ENCODE measurements around the gene CEMP1. TPM values are rescaled to one million over a fixed set of nuclear protein-coding genes. Genes with fewer than 3 reads are reported as not detected.

The CEMP1 gene
- total and polyA plus RNA-seq, 4 experiments from 2014 or later, result 1.7 to 5.0 (median 2.4) TPM

GRCh38 chr16:2508722-2509400 is 22.3 kb downstream of the CEMP1 start:
- no peak overlapping the region for H3K4me3 ChIP-seq (ENCODE audit: low read length in 2 of 2)
- intact Hi-C loops (cut with micrococcal nuclease), result no loop called here
- ChIA-PET CTCF (ENCODE audit: partially characterized antibody) (no interaction called here), POLR2A (ENCODE audit: partially characterized antibody) (no interaction called here)
- Mint-ChIP-seq H3K4me3 (no peak overlapping the region), H3K4me1 (peaks cover 5 to 20% (median 10%) of the 10 kb centered on the region in 4 donors), H3K27me3 (no peaks in the 10 kb centered on the region), H3K27ac (no peak overlapping the region), H3K9me3 (peaks cover 0 to 2% (median 0%) of the 10 kb centered on the region in 8 donors), H3K36me3 (no peaks in the 10 kb centered on the region)
- no peaks in the 10 kb centered on the region for H3K36me3 ChIP-seq (ENCODE audit: insufficient read depth, low read length)
- no peaks in the 10 kb centered on the region for H3K9me3 ChIP-seq (ENCODE audit: control insufficient read depth in 1 of 2, low read length in 2 of 2)
- H3K4me1 ChIP-seq (ENCODE audit: insufficient read depth, low read length), result peaks cover 7% of the 10 kb centered on the region
- H3K27ac ChIP-seq (ENCODE audit: low read depth, low read length), result no peak overlapping the region
- no peak for DNase-seq
- H3K27me3 ChIP-seq (ENCODE audit: insufficient read depth, low read length), result no peaks in the 10 kb centered on the region

- POLR2A ChIA-PET (ENCODE audit: partially characterized antibody), result no interaction called here
- no peaks in the 10 kb centered on the region for H3K9me3 ChIP-seq (ENCODE audit: control insufficient read depth in 1 of 2, low read length in 2 of 2)
- no peak overlapping the region for H3K4me3 Mint-ChIP-seq
- no peak overlapping the region for H3K4me3 ChIP-seq (ENCODE audit: low read length in 2 of 2)
- H3K9me3 Mint-ChIP-seq, result no peaks in the 10 kb centered on the region
- H3K27me3 Mint-ChIP-seq, result no peaks in the 10 kb centered on the region
- no peaks in the 10 kb centered on the region for H3K36me3 ChIP-seq (ENCODE audit: insufficient read depth, low read length)
- intact Hi-C loops (cut with micrococcal nuclease), result no loop called here
- no peak overlapping the region for H3K27ac ChIP-seq (ENCODE audit: low read depth, low read length)
- peak in 1 of 5 donors; percentile 29 for DNase-seq
- CTCF ChIA-PET (ENCODE audit: partially characterized antibody), result no interaction called here
- no peak overlapping the region for H3K27ac Mint-ChIP-seq
- no peaks in the 10 kb centered on the region for H3K36me3 Mint-ChIP-seq
- no peaks in the 10 kb centered on the region for H3K4me1 ChIP-seq (ENCODE audit: insufficient read depth, low read length)
- peaks cover 0 to 8% (median 5%) of the 10 kb centered on the region in 4 donors for H3K4me1 Mint-ChIP-seq
- no peaks in the 10 kb centered on the region for H3K27me3 ChIP-seq (ENCODE audit: insufficient read depth, low read length)
Measured at GRCh38 chr16:2507665-2508064, 23.5 kb downstream of the CEMP1 start.

GRCh38 chr16:2507052-2507659 is 24.1 kb downstream of the CEMP1 start:
- Histone ChIP-seq H3K4me1 (ENCODE audit: insufficient read depth, low read length) (no peaks in the 10 kb centered on the region), H3K27me3 (ENCODE audit: insufficient read depth, low read length) (no peaks in the 10 kb centered on the region), H3K36me3 (ENCODE audit: insufficient read depth, low read length) (no peaks in the 10 kb centered on the region), H3K4me3 (ENCODE audit: low read length in 2 of 2) (no peak overlapping the region), H3K9me3 (ENCODE audit: control insufficient read depth in 1 of 2, low read length in 2 of 2) (no peaks in the 10 kb centered on the region), H3K27ac (ENCODE audit: low read depth, low read length) (no peak overlapping the region)
- intact Hi-C loops (cut with micrococcal nuclease), result no loop called here
- no peak overlapping the region for H3K4me3 Mint-ChIP-seq
- no peaks in the 10 kb centered on the region for H3K9me3 Mint-ChIP-seq
- POLR2A ChIA-PET (ENCODE audit: partially characterized antibody), result no interaction called here
- peak overlapping the region in 1 of 7 donors; percentile 73 for H3K27ac Mint-ChIP-seq
- H3K27me3 Mint-ChIP-seq, result no peaks in the 10 kb centered on the region
- H3K4me1 Mint-ChIP-seq, result peaks cover 0 to 2% (median 1%) of the 10 kb centered on the region in 4 donors
- DNase-seq, result no peak
- CTCF ChIA-PET (ENCODE audit: partially characterized antibody), result interaction anchor here (0.6 kb wide), 1 partner anchor 486 kb away, joined by 3 read pairs; no protein-coding TSS in a partner anchor
- no peaks in the 10 kb centered on the region for H3K36me3 Mint-ChIP-seq

- Mint-ChIP-seq H3K4me1 (no peaks in the 10 kb centered on the region), H3K27ac (no peak overlapping the region)
Measured at GRCh38 chr16:2505695-2506094, 25.5 kb downstream of the CEMP1 start.

GRCh38 chr16:2501946-2502895 is 29.0 kb downstream of the CEMP1 start:
- intact Hi-C loops (cut with micrococcal nuclease), result loop anchor here (1.0 to 2.0 kb wide), 3 partner anchors 27 to 162 kb away; partner anchors contain the start of genes ABCA3 and TBC1D24
- POLR2A ChIA-PET (ENCODE audit: partially characterized antibody), result interaction anchor here (1.4 to 2.3 kb wide), 2 partner anchors 162 to 308 kb away, joined by 6 to 8 read pairs; partner anchors contain the start of gene ABCA3
- no peak for DNase-seq
- no peaks in the 10 kb centered on the region for H3K36me3 ChIP-seq (ENCODE audit: insufficient read depth, low read length)
- no peak overlapping the region for H3K4me3 ChIP-seq (ENCODE audit: low read length in 2 of 2)
- no peaks in the 10 kb centered on the region for H3K4me1 Mint-ChIP-seq
- H3K36me3 Mint-ChIP-seq, result peaks cover 5 to 6% of the 10 kb centered on the region in 2 donors
- H3K9me3 Mint-ChIP-seq, result no peaks in the 10 kb centered on the region
- no peak overlapping the region for H3K4me3 Mint-ChIP-seq
- no peaks in the 10 kb centered on the region for H3K27me3 Mint-ChIP-seq
- H3K27me3 ChIP-seq (ENCODE audit: insufficient read depth, low read length), result no peaks in the 10 kb centered on the region
- H3K27ac ChIP-seq (ENCODE audit: low read depth, low read length), result no peak overlapping the region
- H3K27ac Mint-ChIP-seq, result peak overlapping the region in 1 of 7 donors; percentile 1
- H3K9me3 ChIP-seq (ENCODE audit: control insufficient read depth in 1 of 2, low read length in 2 of 2), result no peaks in the 10 kb centered on the region
- H3K4me1 ChIP-seq (ENCODE audit: insufficient read depth, low read length), result no peaks in the 10 kb centered on the region
- CTCF ChIA-PET (ENCODE audit: partially characterized antibody), result interaction anchor here (0.6 to 2.8 kb wide), 9 partner anchors 8 to 347 kb away, joined by 3 to 26 read pairs (median 4); partner anchors contain the start of genes CCNF, TBC1D24 and TRAF7

More at GRCh38 chr16:2505695-2506094, 25.5 kb downstream of the CEMP1 start:
- H3K36me3 ChIP-seq (ENCODE audit: insufficient read depth, low read length), result no peaks in the 10 kb centered on the region
- Mint-ChIP-seq H3K27me3 (no peaks in the 10 kb centered on the region), H3K36me3 (no peaks in the 10 kb centered on the region), H3K4me3 (no peak overlapping the region), H3K9me3 (no peaks in the 10 kb centered on the region)
- H3K27me3 ChIP-seq (ENCODE audit: insufficient read depth, low read length), result no peaks in the 10 kb centered on the region
- intact Hi-C loops (cut with micrococcal nuclease), result no loop called here
- ChIA-PET CTCF (ENCODE audit: partially characterized antibody) (no interaction called here), POLR2A (ENCODE audit: partially characterized antibody) (no interaction called here)
- no peak for DNase-seq
- H3K4me3 ChIP-seq (ENCODE audit: low read length in 2 of 2), result no peak overlapping the region
- no peaks in the 10 kb centered on the region for H3K4me1 ChIP-seq (ENCODE audit: insufficient read depth, low read length)
- no peak overlapping the region for H3K27ac ChIP-seq (ENCODE audit: low read depth, low read length)
- H3K9me3 ChIP-seq (ENCODE audit: control insufficient read depth in 1 of 2, low read length in 2 of 2), result no peaks in the 10 kb centered on the region

GRCh38 chr16:2500918-2501750 is 30.1 kb downstream of the CEMP1 start:
- H3K27me3 Mint-ChIP-seq, result no peaks in the 10 kb centered on the region
- H3K27me3 ChIP-seq (ENCODE audit: insufficient read depth, low read length), result no peaks in the 10 kb centered on the region
- no peaks in the 10 kb centered on the region for H3K4me1 Mint-ChIP-seq
- H3K4me3 ChIP-seq (ENCODE audit: low read length in 2 of 2), result no peak overlapping the region
- no peak overlapping the region for H3K27ac ChIP-seq (ENCODE audit: low read depth, low read length)
- DNase-seq, result peak; percentile 73 to 81 (median 75)
- CTCF ChIA-PET (ENCODE audit: partially characterized antibody), result interaction anchor here (0.6 to 2.8 kb wide), 10 partner anchors 9 to 346 kb away, joined by 3 to 26 read pairs (median 4); partner anchors contain the start of genes CCNF, TBC1D24 and TRAF7
- H3K9me3 Mint-ChIP-seq, result no peaks in the 10 kb centered on the region
- POLR2A ChIA-PET (ENCODE audit: partially characterized antibody), result interaction anchor here (1.0 to 2.3 kb wide), 4 partner anchors 32 to 346 kb away, joined by 4 to 8 read pairs (median 6); partner anchors contain the start of genes ABCA3 and TRAF7
- no peaks in the 10 kb centered on the region for H3K9me3 ChIP-seq (ENCODE audit: control insufficient read depth in 1 of 2, low read length in 2 of 2)
- intact Hi-C loops (cut with micrococcal nuclease), result loop anchor here (1.0 to 2.0 kb wide), 3 partner anchors 26 to 161 kb away; partner anchors contain the start of genes ABCA3 and TBC1D24
- no peak overlapping the region for H3K4me3 Mint-ChIP-seq
- peaks cover 5 to 6% of the 10 kb centered on the region in 2 donors for H3K36me3 Mint-ChIP-seq
- no peak overlapping the region for H3K27ac Mint-ChIP-seq
- H3K36me3 ChIP-seq (ENCODE audit: insufficient read depth, low read length), result no peaks in the 10 kb centered on the region
- H3K4me1 ChIP-seq (ENCODE audit: insufficient read depth, low read length), result no peaks in the 10 kb centered on the region

Data from CD4-positive, alpha-beta memory T cell (primary cell).